PC-9 (cell line): ENCODE data around the gene GLRX3.

Experiments used
- CTCF ChIP-seq: fragments of 200-600 bp; sonication (generic); conservative IDR thresholded peaks from 2 replicates; pipeline ENCODE4 v1.6.1; 2017; ENCODE audit warnings: mixed run types, antibody characterized with exemption, mild to moderate bottlenecking, moderate library complexity
- EZH2 ChIP-seq: fragments of 200-600 bp; sonication (generic); IDR thresholded peaks from 2 replicates; pipeline ENCODE4 v1.8.0; 2017; ENCODE audit warnings: antibody characterized with exemption, low read depth

GRCh38 chr10:130167193-130167592 lies 31.0 kb downstream of the GLRX3 start:
- TF ChIP-seq CTCF (no peak), EZH2 (no peak)
